Jurkat, Clone E6-1 (cell line): Measurements from ENCODE around the gene CCDC158. TPM values are rescaled to one million over a fixed set of nuclear protein-coding genes. Genes with fewer than 3 reads are reported as not detected.
"Not testable (repeated sequence)": the region's sequence is repeated elsewhere in the genome, so short reads cannot be mapped to it uniquely, and the experiment has no call there.

Experiments
- DNase-seq: peaks from one replicate; pipeline ENCODE4 v3.0.0-alpha.2; 2011; ENCODE audit warnings: low read depth, low spot score
- H3K4me3 ChIP-seq: 2 replicates; pipeline ENCODE4 v1.5.1; 2011; ENCODE audit warnings: mild to moderate bottlenecking, low read length, control low read depth, moderate library complexity
- polyA plus RNA-seq: library from polyadenylated mRNA; unstranded; fragments of >200 nt; gene quantifications from one replicate; pipeline ENCODE4 v1.2.1, GENCODE V29; 2012; ENCODE audit warnings: missing spikeins; ENCODE audit not compliant: insufficient read length, insufficient read depth

Gene CCDC158
- polyA plus RNA-seq = not detected

- H3K4me3 ChIP-seq = no peak within 1 kb of the TSS
These were observed at the start of gene CCDC158 for GRCh38 chr4:76420762-76421581. TSS of gene CCDC158 (minus strand) at chr4:76421141. CDS start at chr4:76403207, 17,934 bp downstream.

GRCh38 chr4:76470532-76470931 is 49.6 kb upstream of the CCDC158 start:
- H3K4me3 ChIP-seq = no peak overlapping the region

More at GRCh38 chr4:76420762-76421581, at the start of gene CCDC158:
- DNase-seq = no peak

GRCh38 chr4:76470064-76470463 is 49.1 kb upstream of the CCDC158 start:
- DNase-seq = no peak

More at GRCh38 chr4:76470532-76470931, 49.6 kb upstream of the CCDC158 start:
- no peak for DNase-seq

GRCh38 chr4:76463568-76463967 is 42.6 kb upstream of the CCDC158 start:
- no peak overlapping the region for H3K4me3 ChIP-seq
- no peak for DNase-seq

More at GRCh38 chr4:76470064-76470463, 49.1 kb upstream of the CCDC158 start:
- H3K4me3 ChIP-seq = no peak overlapping the region

GRCh38 chr4:76459291-76459723 is 38.4 kb upstream of the CCDC158 start:
- DNase-seq = no peak
- H3K4me3 ChIP-seq = no peak overlapping the region

GRCh38 chr4:76458825-76459224 is 37.9 kb upstream of the CCDC158 start:
- no peak overlapping the region for H3K4me3 ChIP-seq
- DNase-seq = no peak

GRCh38 chr4:76458297-76458696 is 37.4 kb upstream of the CCDC158 start:
- H3K4me3 ChIP-seq = no peak overlapping the region
- DNase-seq = no peak

GRCh38 chr4:76457885-76458284 is 36.9 kb upstream of the CCDC158 start:
- no peak for DNase-seq
- no peak overlapping the region for H3K4me3 ChIP-seq

- H3K4me3 ChIP-seq, DNase-seq: not testable (repeated sequence)
These were observed 33.1 kb upstream of the CCDC158 start for GRCh38 chr4:76454073-76454472.

GRCh38 chr4:76453232-76453631 is 32.3 kb upstream of the CCDC158 start:
- no peak overlapping the region for H3K4me3 ChIP-seq
- DNase-seq = no peak

GRCh38 chr4:76449833-76450232 is 28.9 kb upstream of the CCDC158 start:
- DNase-seq = no peak

GRCh38 chr4:76449362-76449767 is 28.4 kb upstream of the CCDC158 start:
- no peak for DNase-seq
- H3K4me3 ChIP-seq = no peak overlapping the region

More at GRCh38 chr4:76449833-76450232, 28.9 kb upstream of the CCDC158 start:
- no peak overlapping the region for H3K4me3 ChIP-seq

- no peak overlapping the region for H3K4me3 ChIP-seq
- no peak for DNase-seq
These were observed 27.3 kb upstream of the CCDC158 start for GRCh38 chr4:76448211-76448610.

- no peak overlapping the region for H3K4me3 ChIP-seq
- DNase-seq = no peak
These were observed 26.5 kb upstream of the CCDC158 start for GRCh38 chr4:76447393-76447851.

GRCh38 chr4:76445911-76446310 is 25.0 kb upstream of the CCDC158 start:
- DNase-seq = no peak
- no peak overlapping the region for H3K4me3 ChIP-seq

- H3K4me3 ChIP-seq = no peak overlapping the region
- DNase-seq = no peak
These were observed 22.4 kb upstream of the CCDC158 start for GRCh38 chr4:76443376-76443775.

- no peak for DNase-seq
- no peak overlapping the region for H3K4me3 ChIP-seq
These were observed 21.9 kb upstream of the CCDC158 start for GRCh38 chr4:76442807-76443206.

- no peak for DNase-seq
- H3K4me3 ChIP-seq = no peak overlapping the region
These were observed 20.9 kb upstream of the CCDC158 start for GRCh38 chr4:76441881-76442280.

GRCh38 chr4:76439491-76439890 is 18.6 kb upstream of the CCDC158 start:
- no peak overlapping the region for H3K4me3 ChIP-seq
- no peak for DNase-seq

GRCh38 chr4:76435528-76436319 is 14.8 kb upstream of the CCDC158 start:
- DNase-seq = no peak
- H3K4me3 ChIP-seq = no peak overlapping the region
